ENCODE measurements around the gene APOL5. TPM values are rescaled to one million over a fixed set of nuclear protein-coding genes. Genes with fewer than 3 reads are reported as not detected.

Gene APOL5
- total RNA-seq, 1 experiment from 2014 or later = not detected

DNA sequence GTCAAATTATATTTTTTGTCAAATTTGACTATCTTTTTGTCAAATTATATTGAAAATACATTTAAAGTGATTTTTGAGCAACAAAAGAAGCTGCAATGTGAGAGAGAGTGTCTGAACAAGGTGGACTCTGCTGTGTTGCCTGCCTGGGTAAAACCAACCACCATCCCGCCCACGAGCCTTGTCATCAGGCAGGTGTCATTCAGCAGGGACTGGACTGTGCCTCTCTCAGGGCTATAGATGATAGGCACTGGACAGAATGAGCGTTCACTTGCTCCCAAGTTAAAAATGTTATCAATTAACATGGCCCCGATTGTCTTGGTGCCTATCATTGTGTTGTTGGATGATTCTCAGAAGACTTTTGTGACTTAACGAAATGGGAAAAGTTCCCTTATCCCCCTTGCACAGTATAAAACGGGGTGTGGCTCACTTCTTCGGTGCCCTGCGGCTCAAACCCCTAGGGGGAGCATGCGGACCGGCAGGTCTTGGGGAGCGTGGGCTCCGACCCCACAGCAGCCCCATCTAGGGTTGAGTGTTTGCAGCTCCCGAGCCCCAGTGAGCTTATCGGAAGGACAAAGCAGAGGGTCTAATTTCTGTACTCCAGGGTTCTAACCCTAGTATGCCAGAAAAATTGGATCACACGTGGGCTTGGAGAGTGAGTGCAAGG, 1.7 kb downstream of the APOL5 start:
- no peak overlapping the region for H3K4me3 Mint-ChIP-seq (ENCODE audit: unreplicated experiment)
- H3K9me3 Mint-ChIP-seq (ENCODE audit: unreplicated experiment) = no peaks in the 10 kb centered on the region
- H3K4me1 Mint-ChIP-seq (ENCODE audit: insufficient read depth, unreplicated experiment) = no peaks in the 10 kb centered on the region
- BruUV-seq (replicated peaks) = no TSS peak
- TF ChIP-seq, protein P1, sequence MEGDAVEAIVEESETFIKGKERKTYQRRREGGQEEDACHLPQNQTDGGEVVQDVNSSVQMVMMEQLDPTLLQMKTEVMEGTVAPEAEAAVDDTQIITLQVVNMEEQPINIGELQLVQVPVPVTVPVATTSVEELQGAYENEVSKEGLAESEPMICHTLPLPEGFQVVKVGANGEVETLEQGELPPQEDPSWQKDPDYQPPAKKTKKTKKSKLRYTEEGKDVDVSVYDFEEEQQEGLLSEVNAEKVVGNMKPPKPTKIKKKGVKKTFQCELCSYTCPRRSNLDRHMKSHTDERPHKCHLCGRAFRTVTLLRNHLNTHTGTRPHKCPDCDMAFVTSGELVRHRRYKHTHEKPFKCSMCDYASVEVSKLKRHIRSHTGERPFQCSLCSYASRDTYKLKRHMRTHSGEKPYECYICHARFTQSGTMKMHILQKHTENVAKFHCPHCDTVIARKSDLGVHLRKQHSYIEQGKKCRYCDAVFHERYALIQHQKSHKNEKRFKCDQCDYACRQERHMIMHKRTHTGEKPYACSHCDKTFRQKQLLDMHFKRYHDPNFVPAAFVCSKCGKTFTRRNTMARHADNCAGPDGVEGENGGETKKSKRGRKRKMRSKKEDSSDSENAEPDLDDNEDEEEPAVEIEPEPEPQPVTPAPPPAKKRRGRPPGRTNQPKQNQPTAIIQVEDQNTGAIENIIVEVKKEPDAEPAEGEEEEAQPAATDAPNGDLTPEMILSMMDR (IDR thresholded peaks at IDR 0.05; ENCODE audit: unreplicated experiment) = no peak
- DNase-seq (ENCODE audit: unreplicated experiment) = no peak
- H3K27ac Mint-ChIP-seq (ENCODE audit: low read depth, unreplicated experiment) = no peak overlapping the region
- no peaks in the 10 kb centered on the region for H3K36me3 Mint-ChIP-seq (ENCODE audit: insufficient read depth, unreplicated experiment)
- ChIA-PET POLR2A (no interaction called here), CTCF (no interaction called here)
- H3K27me3 Mint-ChIP-seq (ENCODE audit: insufficient read depth, unreplicated experiment) = no peaks in the 10 kb centered on the region
- intact Hi-C loops (cut with micrococcal nuclease) = no loop called here

DNA sequence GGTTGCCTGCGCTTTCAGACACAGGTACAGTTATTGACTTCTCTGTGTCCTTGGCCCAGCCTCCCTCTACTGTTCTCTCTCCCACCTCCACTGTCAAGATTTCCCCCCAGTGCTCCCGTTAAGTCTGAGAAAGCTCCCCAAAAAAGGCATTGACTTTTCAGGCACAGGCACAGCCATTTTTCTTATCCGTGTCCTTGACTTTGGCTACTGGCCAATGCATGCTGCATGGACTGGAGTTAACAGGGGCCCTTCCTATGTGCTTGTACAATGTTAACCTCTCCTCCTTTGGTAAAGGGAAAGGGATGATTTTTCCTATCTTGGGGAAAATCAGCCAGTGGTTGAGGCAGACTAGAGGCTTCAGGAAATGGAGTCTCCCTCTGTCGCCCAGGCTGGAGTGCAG, 4.3 kb downstream of the APOL5 start:
- intact Hi-C loops (cut with micrococcal nuclease) = no loop called here
- no peaks in the 10 kb centered on the region for H3K27me3 Mint-ChIP-seq (ENCODE audit: insufficient read depth, unreplicated experiment)
- no peak overlapping the region for H3K27ac Mint-ChIP-seq (ENCODE audit: low read depth, unreplicated experiment)
- no peak overlapping the region for H3K4me3 Mint-ChIP-seq (ENCODE audit: unreplicated experiment)
- TF ChIP-seq, protein P1 (IDR thresholded peaks at IDR 0.05; ENCODE audit: unreplicated experiment) = no peak
- ChIA-PET CTCF (interaction anchor here (0.7 kb wide), 1 partner anchor 420 kb away, joined by 3 read pairs; no protein-coding TSS in a partner anchor), POLR2A (interaction anchor here (0.7 kb wide), 1 partner anchor 8 kb away, joined by 4 read pairs; no protein-coding TSS in a partner anchor)
- H3K9me3 Mint-ChIP-seq (ENCODE audit: unreplicated experiment) = no peaks in the 10 kb centered on the region
- no peaks in the 10 kb centered on the region for H3K36me3 Mint-ChIP-seq (ENCODE audit: insufficient read depth, unreplicated experiment)
- no TSS peak for BruUV-seq (replicated peaks)
- no peaks in the 10 kb centered on the region for H3K4me1 Mint-ChIP-seq (ENCODE audit: insufficient read depth, unreplicated experiment)
- DNase-seq (ENCODE audit: unreplicated experiment) = no peak

DNA sequence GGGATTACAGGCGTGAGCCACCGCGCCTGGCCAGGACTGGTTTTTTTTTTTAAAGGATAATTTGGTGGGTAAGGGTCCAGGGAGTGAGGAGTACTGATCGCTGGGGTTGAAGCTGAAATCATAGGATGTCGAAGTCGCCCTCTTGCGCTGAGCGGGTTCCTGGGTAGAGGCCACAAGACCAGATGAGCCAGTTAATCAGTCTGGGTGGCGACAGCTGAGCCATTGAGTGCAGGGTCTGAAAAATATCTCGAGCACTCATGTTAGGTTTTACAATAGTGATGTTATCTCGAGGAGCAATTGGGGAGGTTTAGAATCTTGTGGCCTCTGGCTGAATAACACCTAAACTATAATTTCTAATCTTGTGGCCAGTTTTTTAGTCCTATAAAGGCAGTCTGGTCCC, 7.8 kb downstream of the APOL5 start:
- ChIA-PET POLR2A (interaction anchor here (1.0 kb wide), 1 partner anchor 20 kb away, joined by 4 read pairs; no protein-coding TSS in a partner anchor), CTCF (no interaction called here)
- Mint-ChIP-seq H3K27ac (ENCODE audit: low read depth, unreplicated experiment) (no peak overlapping the region), H3K27me3 (ENCODE audit: insufficient read depth, unreplicated experiment) (peaks cover under 1% of the 10 kb centered on the region), H3K4me3 (ENCODE audit: unreplicated experiment) (no peak overlapping the region), H3K36me3 (ENCODE audit: insufficient read depth, unreplicated experiment) (no peaks in the 10 kb centered on the region), H3K9me3 (ENCODE audit: unreplicated experiment) (no peaks in the 10 kb centered on the region), H3K4me1 (ENCODE audit: insufficient read depth, unreplicated experiment) (no peaks in the 10 kb centered on the region)
- TF ChIP-seq, protein P1 (IDR thresholded peaks at IDR 0.05; ENCODE audit: unreplicated experiment) = no peak
- no TSS peak for BruUV-seq (replicated peaks)
- DNase-seq (ENCODE audit: unreplicated experiment) = no peak
- intact Hi-C loops (cut with micrococcal nuclease) = no loop called here

DNA sequence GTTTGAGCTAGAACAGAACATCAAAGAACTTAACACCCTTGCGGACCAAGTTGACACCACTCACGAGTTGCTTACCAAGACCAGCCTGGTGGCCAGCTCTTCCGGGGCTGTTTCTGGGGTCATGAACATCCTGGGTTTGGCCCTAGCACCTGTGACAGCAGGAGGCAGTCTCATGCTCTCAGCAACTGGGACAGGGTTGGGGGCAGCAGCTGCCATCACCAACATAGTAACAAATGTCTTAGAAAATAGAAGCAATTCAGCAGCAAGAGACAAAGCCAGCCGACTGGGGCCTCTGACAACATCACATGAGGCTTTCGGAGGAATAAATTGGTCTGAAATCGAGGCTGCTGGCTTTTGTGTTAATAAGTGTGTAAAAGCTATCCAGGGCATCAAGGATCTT, 8.7 kb downstream of the APOL5 start:
- ChIA-PET CTCF (interaction anchor here (0.6 kb wide), 1 partner anchor 82 kb away, joined by 3 read pairs; no protein-coding TSS in a partner anchor), POLR2A (interaction anchor here (1.0 kb wide), 1 partner anchor 19 kb away, joined by 4 read pairs; no protein-coding TSS in a partner anchor)
- TF ChIP-seq, protein P1 (IDR thresholded peaks at IDR 0.05; ENCODE audit: unreplicated experiment) = no peak
- H3K4me3 Mint-ChIP-seq (ENCODE audit: unreplicated experiment) = no peak overlapping the region
- H3K27ac Mint-ChIP-seq (ENCODE audit: low read depth, unreplicated experiment) = no peak overlapping the region
- intact Hi-C loops (cut with micrococcal nuclease) = no loop called here
- DNase-seq (ENCODE audit: unreplicated experiment) = no peak
- no peaks in the 10 kb centered on the region for H3K36me3 Mint-ChIP-seq (ENCODE audit: insufficient read depth, unreplicated experiment)
- no TSS peak for BruUV-seq (replicated peaks)
- H3K27me3 Mint-ChIP-seq (ENCODE audit: insufficient read depth, unreplicated experiment) = peaks cover 7% of the 10 kb centered on the region
- no peaks in the 10 kb centered on the region for H3K4me1 Mint-ChIP-seq (ENCODE audit: insufficient read depth, unreplicated experiment)
- H3K9me3 Mint-ChIP-seq (ENCODE audit: unreplicated experiment) = no peaks in the 10 kb centered on the region
